Measurements from ENCODE around the gene GPR26.

- TF ChIP-seq POLR2A (IDR thresholded peaks at IDR 0.05): no peak
- no peak for TF ChIP-seq CTCF (IDR thresholded peaks at IDR 0.05)
Observed at GRCh38 chr10:123704076-123704475, 37.9 kb downstream of the GPR26 start.
